H9 (cell line): ENCODE measurements around the gene DCTN2. TPM values are rescaled to one million over a fixed set of nuclear protein-coding genes. Genes with fewer than 3 reads are reported as not detected.

Experiments
- DNase-seq: peaks from one replicate; pipeline ENCODE4 v3.0.0-alpha.2; 2017
- H2AFZ ChIP-seq: one replicate; pipeline ENCODE4 v1.6.1; 2013; ENCODE audit warnings: mild to moderate bottlenecking, low read length, control low read depth, moderate library complexity
- H2AK5ac ChIP-seq: 2 replicates; pipeline ENCODE4 v1.6.1; 2013; ENCODE audit warnings: low read length, control low read depth, mixed read lengths; ENCODE audit not compliant: insufficient read length
- H2BK120ac ChIP-seq: one replicate; pipeline ENCODE4 v1.6.1; 2013; ENCODE audit warnings: low read depth, mild to moderate bottlenecking, low read length, control low read depth, inconsistent platforms; ENCODE audit not compliant: poor library complexity, severe bottlenecking
- H2BK12ac ChIP-seq: 2 replicates; pipeline ENCODE4 v1.6.1; 2013; ENCODE audit warnings: low read length, control low read depth, mixed read lengths, low read depth; ENCODE audit not compliant: insufficient read length
- H2BK15ac ChIP-seq: 2 replicates; pipeline ENCODE4 v1.6.1; 2013; ENCODE audit warnings: low read depth, low read length, control low read depth
- H2BK20ac ChIP-seq: one replicate; pipeline ENCODE4 v1.6.1; 2013; ENCODE audit warnings: low read depth, mild to moderate bottlenecking, low read length, control low read depth, inconsistent platforms; ENCODE audit not compliant: poor library complexity, severe bottlenecking
- H2BK5ac ChIP-seq: 2 replicates; pipeline ENCODE4 v1.6.1; 2013; ENCODE audit warnings: low read length, control low read depth, mixed read lengths; ENCODE audit not compliant: insufficient read length
- H3K14ac ChIP-seq: 2 replicates; pipeline ENCODE4 v1.6.1; 2013; ENCODE audit warnings: low read length, control low read depth; ENCODE audit not compliant: insufficient read depth
- H3K18ac ChIP-seq: 2 replicates; pipeline ENCODE4 v1.6.1; 2013; ENCODE audit warnings: low read depth, mild to moderate bottlenecking, mixed read lengths, low read length, control low read depth; ENCODE audit not compliant: insufficient read length
- H3K23ac ChIP-seq: 2 replicates; pipeline ENCODE4 v1.6.1; 2013; ENCODE audit warnings: low read length, control low read depth, mixed read lengths, low read depth; ENCODE audit not compliant: insufficient read length
- H3K23me2 ChIP-seq: 2 replicates; pipeline ENCODE4 v1.6.1; 2013; ENCODE audit warnings: low read depth, mild to moderate bottlenecking, mixed read lengths, low read length, control low read depth; ENCODE audit not compliant: insufficient read length, poor library complexity, severe bottlenecking
- H3K27ac ChIP-seq: 2 replicates; pipeline ENCODE4 v1.5.1; 2013; ENCODE audit warnings: low read length, control low read depth, mixed read lengths, low read depth; ENCODE audit not compliant: insufficient read length
- H3K27me3 ChIP-seq: 2 replicates; pipeline ENCODE4 v1.6.1; 2013; ENCODE audit warnings: low read length, control low read depth, inconsistent platforms; ENCODE audit not compliant: insufficient read depth
- H3K4ac ChIP-seq: 2 replicates; pipeline ENCODE4 v1.6.1; 2013; ENCODE audit warnings: low read depth, mild to moderate bottlenecking, control low read depth, inconsistent platforms, low read length, moderate library complexity
- H3K4me1 ChIP-seq: 2 replicates; pipeline ENCODE4 v1.6.1; 2013; ENCODE audit warnings: low read length, control low read depth, inconsistent platforms; ENCODE audit not compliant: insufficient read depth
- H3K4me2 ChIP-seq: 2 replicates; pipeline ENCODE4 v1.6.1; 2013; ENCODE audit warnings: low read length, control low read depth, mixed read lengths; ENCODE audit not compliant: insufficient read length, insufficient read depth
- H3K56ac ChIP-seq: 2 replicates; pipeline ENCODE4 v1.6.1; 2013; ENCODE audit warnings: low read depth, mild to moderate bottlenecking, mixed read lengths, low read length, control low read depth; ENCODE audit not compliant: insufficient read length
- H3K79me1 ChIP-seq: 2 replicates; pipeline ENCODE4 v1.6.1; 2013; ENCODE audit warnings: low read depth, mild to moderate bottlenecking, moderate library complexity, low read length, control low read depth, inconsistent platforms; ENCODE audit not compliant: insufficient read depth, poor library complexity, severe bottlenecking
- H3K79me2 ChIP-seq: 2 replicates; pipeline ENCODE4 v1.6.1; 2013; ENCODE audit warnings: low read length, control low read depth, inconsistent platforms; ENCODE audit not compliant: insufficient read depth
- H3K9ac ChIP-seq: 2 replicates; pipeline ENCODE4 v1.6.1; 2013; ENCODE audit warnings: low read length, control low read depth, mixed read lengths; ENCODE audit not compliant: insufficient read length; ENCODE audit errors: extremely low read depth
- H3K9me3 ChIP-seq: one replicate; pipeline ENCODE4 v1.6.1; 2013; ENCODE audit warnings: low read depth, low read length, inconsistent platforms; ENCODE audit not compliant: control insufficient read depth
- H3T11ph ChIP-seq: one replicate; pipeline ENCODE4 v1.6.1; 2013; ENCODE audit warnings: mild to moderate bottlenecking, low read length, control low read depth, inconsistent platforms
- H4K20me1 ChIP-seq: one replicate; pipeline ENCODE4 v1.6.1; 2013; ENCODE audit not compliant: control insufficient read depth, insufficient read length, insufficient read depth
- H4K5ac ChIP-seq: 2 replicates; pipeline ENCODE4 v1.6.1; 2013; ENCODE audit warnings: low read depth, mild to moderate bottlenecking, mixed read lengths, low read length, control low read depth; ENCODE audit not compliant: insufficient read length
- H4K8ac ChIP-seq: replicated peaks from 2 replicates; pipeline ENCODE4 v1.6.1; 2013; ENCODE audit warnings: low read length, control low read depth, mixed read lengths, low read depth; ENCODE audit not compliant: insufficient read length
- H4K91ac ChIP-seq: 2 replicates; pipeline ENCODE4 v1.6.1; 2013; ENCODE audit warnings: low read depth, mild to moderate bottlenecking, moderate library complexity, mixed read lengths, low read length, control low read depth; ENCODE audit not compliant: insufficient read length
- H3K27ac Mint-ChIP-seq, 3 experiments: 2 replicates in 2 of 3; 3 replicates in 1 of 3; pipeline ENCODE4 v1.8.0; 2020 to 2021; ENCODE audit warnings: mixed read lengths in 3 of 3, mild to moderate bottlenecking in 1 of 3, moderate library complexity in 1 of 3
- H3K27me3 Mint-ChIP-seq: 2 replicates; pipeline ENCODE4 v1.8.0; 2021; ENCODE audit warnings: low read depth, mild to moderate bottlenecking, moderate library complexity, mixed read lengths
- H3K36me3 Mint-ChIP-seq, 3 experiments: 2 replicates in 2 of 3; 3 replicates in 1 of 3; pipeline ENCODE4 v1.8.0; 2020 to 2021; ENCODE audit warnings: low read depth in 3 of 3, mixed read lengths in 3 of 3; ENCODE audit not compliant: insufficient read depth in 1 of 3
- H3K4me1 Mint-ChIP-seq, 2 experiments: 2 replicates each; pipeline ENCODE4 v1.8.0; 2020; ENCODE audit warnings: mixed read lengths in 2 of 2
- H3K4me3 Mint-ChIP-seq, 2 experiments: 2 replicates in 1 of 2; 3 replicates in 1 of 2; pipeline ENCODE4 v1.8.0; 2020 to 2021; ENCODE audit warnings: mild to moderate bottlenecking in 2 of 2, mixed read lengths in 2 of 2, moderate library complexity in 1 of 2
- H3K9me3 Mint-ChIP-seq, 2 experiments: 2 replicates in 1 of 2; 3 replicates in 1 of 2; pipeline ENCODE4 v1.8.0; 2020; ENCODE audit warnings: mild to moderate bottlenecking in 2 of 2, mixed read lengths in 2 of 2, moderate library complexity in 1 of 2
- CTCF ChIP-seq: fragments of 200-600 bp; sonication (generic); conservative IDR thresholded peaks from 3 replicates; pipeline ENCODE4 v1.8.0; 2021; ENCODE audit warnings: antibody characterized with exemption, mild to moderate bottlenecking
- WGBS: extraction: QIAGEN DNeasy Blood & Tissue Kit; methylation state at CpG from one replicate; pipeline ENCODE4 v1.1.7; 2013; ENCODE audit warnings: missing lambda C conversion rate, low lambda C conversion rate, mixed read lengths; ENCODE audit not compliant: insufficient read length; ENCODE audit errors: extremely low coverage; 5-methylcytosine and 5-hydroxymethylcytosine counted together
- total RNA-seq: library from RNA; stranded (reverse); gene quantifications from 2 replicates; pipeline ENCODE4 v1.2.1, GENCODE V29; 2021

Gene DCTN2
- total RNA-seq, 1 experiment from 2014 or later: 97.7 TPM

DNA sequence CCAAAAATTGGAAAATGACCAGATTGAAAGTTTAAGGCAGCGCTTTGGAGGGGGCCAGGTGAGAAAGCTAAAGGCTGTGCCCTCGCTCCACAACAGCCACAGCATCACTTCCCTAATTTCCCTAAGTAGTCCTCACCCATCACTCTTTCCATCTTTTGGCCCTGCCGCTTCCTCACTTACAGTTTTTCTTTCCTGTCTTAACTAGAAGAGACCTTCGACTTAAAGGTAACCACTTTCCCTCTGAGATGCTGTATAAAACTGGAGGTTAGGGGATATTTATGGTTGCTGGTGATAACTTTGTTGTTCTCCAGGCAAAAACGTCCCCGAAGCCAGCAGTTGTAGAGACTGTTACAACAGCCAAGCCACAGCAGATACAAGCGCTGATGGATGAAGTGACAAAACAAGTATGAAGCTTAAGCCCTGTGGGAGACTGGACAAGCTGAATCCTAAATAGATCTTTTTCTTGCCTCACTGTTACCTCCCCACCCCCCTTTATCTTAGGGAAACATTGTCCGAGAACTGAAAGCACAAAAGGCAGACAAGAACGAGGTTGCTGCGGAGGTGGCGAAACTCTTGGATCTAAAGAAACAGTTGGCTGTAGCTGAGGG is 31.0 kb downstream of the DCTN2 start:
- Histone ChIP-seq H3K18ac (no peak overlapping the region), H3K23me2 (peaks cover 11% of the 10 kb centered on the region), H4K20me1 (no peaks in the 10 kb centered on the region), H3T11ph (no peak overlapping the region), H3K9ac (no peak overlapping the region), H3K27ac (no peak overlapping the region), H4K8ac (no peak overlapping the region), H3K23ac (no peak overlapping the region), H2BK12ac (no peak overlapping the region), H2AFZ (no peak overlapping the region), H3K79me1 (no peaks in the 10 kb centered on the region), H3K79me2 (0 out of 2 replicates have a peak, but pooled peaks cover 1% of the 10 kb centered on the region), H3K56ac (no peak overlapping the region), H4K91ac (no peak overlapping the region), H3K27me3 (no peaks in the 10 kb centered on the region), H2BK20ac (no peak overlapping the region), H3K14ac (no peak overlapping the region), H4K5ac (no peak overlapping the region), H3K4me2 (no peak overlapping the region), H2BK120ac (no peak overlapping the region), H3K9me3 (no peaks in the 10 kb centered on the region), H2BK5ac (no peak overlapping the region), H2BK15ac (no peak overlapping the region), H3K4ac (no peak overlapping the region), H2AK5ac (no peak overlapping the region), H3K4me1 (no peaks in the 10 kb centered on the region; the same call in 1 of the 2 replicates)
- TF ChIP-seq CTCF: no peak
- H3K4me1 Mint-ChIP-seq: peaks cover 14 to 18% of the 10 kb centered on the region in 2 experiments
- peaks cover 66 to 83% (median 77%) of the 10 kb centered on the region in 3 experiments for H3K36me3 Mint-ChIP-seq
- peak overlapping the region in 1 of 3 experiments; percentile 53; a peak in 2 of 7 replicates for H3K27ac Mint-ChIP-seq
- no peak for DNase-seq
- 0 out of 2 replicates have a peak, but pooled peaks cover 2% of the 10 kb centered on the region for H3K27me3 Mint-ChIP-seq
- no peaks in the 10 kb centered on the region for H3K9me3 Mint-ChIP-seq
- WGBS: no CpG with 5 or more reads among the region's 11 CpGs
- H3K4me3 Mint-ChIP-seq: no peak overlapping the region
